LHCN-M2 (cell line): Measurements from ENCODE around the gene TPD52L1. TPM values are rescaled to one million over a fixed set of nuclear protein-coding genes. Genes with fewer than 3 reads are reported as not detected.

Experiments used
- DNase-seq: peaks from one replicate; pipeline ENCODE4 v3.0.0-alpha.2; 2012; ENCODE audit warnings: low read depth
- total RNA-seq: library from RNA; depleted of rRNA; stranded (reverse); fragments of >200 nt; gene quantifications from 2 replicates; pipeline ENCODE4 v1.2.3, GENCODE V29; 2014

TPD52L1 gene
- total RNA-seq, 1 experiment from 2014 or later: 1.5 TPM

- DNase-seq: no peak
These were observed 55.2 kb downstream of the TPD52L1 start for GRCh38 chr6:125208625-125209249.

GRCh38 chr6:125210667-125211066 is 57.1 kb downstream of the TPD52L1 start:
- no peak for DNase-seq

GRCh38 chr6:125211352-125211751 is 57.8 kb downstream of the TPD52L1 start:
- DNase-seq: no peak

- no peak for DNase-seq
These were observed 58.8 kb downstream of the TPD52L1 start for GRCh38 chr6:125212377-125212776.

GRCh38 chr6:125213939-125214338 is 60.4 kb downstream of the TPD52L1 start:
- no peak for DNase-seq

GRCh38 chr6:125215252-125215819 is 61.8 kb downstream of the TPD52L1 start:
- no peak for DNase-seq

GRCh38 chr6:125216015-125216414 is 62.4 kb downstream of the TPD52L1 start:
- DNase-seq: no peak

- DNase-seq: no peak
These were observed 63.8 kb downstream of the TPD52L1 start for GRCh38 chr6:125217369-125217768.

GRCh38 chr6:125217992-125218391 is 64.4 kb downstream of the TPD52L1 start:
- no peak for DNase-seq

GRCh38 chr6:125219361-125219895 is 65.9 kb downstream of the TPD52L1 start:
- no peak for DNase-seq

GRCh38 chr6:125220712-125221111 is 67.1 kb downstream of the TPD52L1 start:
- DNase-seq: no peak

- DNase-seq: no peak
These were observed 69.2 kb downstream of the TPD52L1 start for GRCh38 chr6:125222531-125223455.

- no peak for DNase-seq
These were observed 70.8 kb downstream of the TPD52L1 start for GRCh38 chr6:125224231-125224861.

GRCh38 chr6:125227244-125227643 is 73.7 kb downstream of the TPD52L1 start:
- DNase-seq: no peak

- DNase-seq: no peak
These were observed 75.5 kb downstream of the TPD52L1 start for GRCh38 chr6:125228981-125229479.

- no peak for DNase-seq
These were observed 77.1 kb downstream of the TPD52L1 start for GRCh38 chr6:125230674-125231073.

GRCh38 chr6:125231133-125231532 is 77.6 kb downstream of the TPD52L1 start:
- DNase-seq: no peak

- DNase-seq: no peak
These were observed 78.2 kb downstream of the TPD52L1 start for GRCh38 chr6:125231574-125232343.

- DNase-seq: no peak
These were observed 78.9 kb downstream of the TPD52L1 start for GRCh38 chr6:125232466-125232865.

- DNase-seq: no peak
These were observed 79.6 kb downstream of the TPD52L1 start for GRCh38 chr6:125233202-125233601.
